ENCODE results near the gene STX8. TPM values are rescaled to one million over a fixed set of nuclear protein-coding genes. Genes with fewer than 3 reads are reported as not detected.
"Not testable (repeated sequence)": the region's sequence is repeated elsewhere in the genome, so short reads cannot be mapped to it uniquely, and the experiment has no call there.

Gene STX8
- total RNA-seq, 1 experiment from 2014 or later, result 50.3 TPM

- ChIA-PET CTCF (no interaction called here), POLR2A (no interaction called here)
- BruUV-seq (replicated peaks), result no TSS peak
- TF ChIP-seq, protein P1, sequence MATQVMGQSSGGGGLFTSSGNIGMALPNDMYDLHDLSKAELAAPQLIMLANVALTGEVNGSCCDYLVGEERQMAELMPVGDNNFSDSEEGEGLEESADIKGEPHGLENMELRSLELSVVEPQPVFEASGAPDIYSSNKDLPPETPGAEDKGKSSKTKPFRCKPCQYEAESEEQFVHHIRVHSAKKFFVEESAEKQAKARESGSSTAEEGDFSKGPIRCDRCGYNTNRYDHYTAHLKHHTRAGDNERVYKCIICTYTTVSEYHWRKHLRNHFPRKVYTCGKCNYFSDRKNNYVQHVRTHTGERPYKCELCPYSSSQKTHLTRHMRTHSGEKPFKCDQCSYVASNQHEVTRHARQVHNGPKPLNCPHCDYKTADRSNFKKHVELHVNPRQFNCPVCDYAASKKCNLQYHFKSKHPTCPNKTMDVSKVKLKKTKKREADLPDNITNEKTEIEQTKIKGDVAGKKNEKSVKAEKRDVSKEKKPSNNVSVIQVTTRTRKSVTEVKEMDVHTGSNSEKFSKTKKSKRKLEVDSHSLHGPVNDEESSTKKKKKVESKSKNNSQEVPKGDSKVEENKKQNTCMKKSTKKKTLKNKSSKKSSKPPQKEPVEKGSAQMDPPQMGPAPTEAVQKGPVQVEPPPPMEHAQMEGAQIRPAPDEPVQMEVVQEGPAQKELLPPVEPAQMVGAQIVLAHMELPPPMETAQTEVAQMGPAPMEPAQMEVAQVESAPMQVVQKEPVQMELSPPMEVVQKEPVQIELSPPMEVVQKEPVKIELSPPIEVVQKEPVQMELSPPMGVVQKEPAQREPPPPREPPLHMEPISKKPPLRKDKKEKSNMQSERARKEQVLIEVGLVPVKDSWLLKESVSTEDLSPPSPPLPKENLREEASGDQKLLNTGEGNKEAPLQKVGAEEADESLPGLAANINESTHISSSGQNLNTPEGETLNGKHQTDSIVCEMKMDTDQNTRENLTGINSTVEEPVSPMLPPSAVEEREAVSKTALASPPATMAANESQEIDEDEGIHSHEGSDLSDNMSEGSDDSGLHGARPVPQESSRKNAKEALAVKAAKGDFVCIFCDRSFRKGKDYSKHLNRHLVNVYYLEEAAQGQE (IDR thresholded peaks at IDR 0.05; ENCODE audit: insufficient read depth in 1 of 2, low read depth in 2 of 2, low read length in 1 of 2), result no peak
- TF ChIP-seq POLR2AphosphoS5 (IDR thresholded peaks at IDR 0.05; ENCODE audit: low read depth, low read length) (no peak), TCF7L2 (IDR thresholded peaks at IDR 0.05; ENCODE audit: low read depth, low read length) (no peak)
- TF ChIP-seq, protein P2, sequence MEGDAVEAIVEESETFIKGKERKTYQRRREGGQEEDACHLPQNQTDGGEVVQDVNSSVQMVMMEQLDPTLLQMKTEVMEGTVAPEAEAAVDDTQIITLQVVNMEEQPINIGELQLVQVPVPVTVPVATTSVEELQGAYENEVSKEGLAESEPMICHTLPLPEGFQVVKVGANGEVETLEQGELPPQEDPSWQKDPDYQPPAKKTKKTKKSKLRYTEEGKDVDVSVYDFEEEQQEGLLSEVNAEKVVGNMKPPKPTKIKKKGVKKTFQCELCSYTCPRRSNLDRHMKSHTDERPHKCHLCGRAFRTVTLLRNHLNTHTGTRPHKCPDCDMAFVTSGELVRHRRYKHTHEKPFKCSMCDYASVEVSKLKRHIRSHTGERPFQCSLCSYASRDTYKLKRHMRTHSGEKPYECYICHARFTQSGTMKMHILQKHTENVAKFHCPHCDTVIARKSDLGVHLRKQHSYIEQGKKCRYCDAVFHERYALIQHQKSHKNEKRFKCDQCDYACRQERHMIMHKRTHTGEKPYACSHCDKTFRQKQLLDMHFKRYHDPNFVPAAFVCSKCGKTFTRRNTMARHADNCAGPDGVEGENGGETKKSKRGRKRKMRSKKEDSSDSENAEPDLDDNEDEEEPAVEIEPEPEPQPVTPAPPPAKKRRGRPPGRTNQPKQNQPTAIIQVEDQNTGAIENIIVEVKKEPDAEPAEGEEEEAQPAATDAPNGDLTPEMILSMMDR (IDR thresholded peaks at IDR 0.05), result no peak
- Histone ChIP-seq H3K4me3 (ENCODE audit: low read depth in 2 of 2, low read length in 2 of 2) (no peak overlapping the region), H3K27ac (ENCODE audit: low read length) (no peak overlapping the region), H3K9me3 (ENCODE audit: control insufficient read depth, insufficient read depth, low read depth, low read length) (no peaks in the 10 kb centered on the region), H3K36me3 (ENCODE audit: control insufficient read depth, insufficient read depth, low read length) (no peaks in the 10 kb centered on the region), H3K27me3 (ENCODE audit: control insufficient read depth, insufficient read depth, low read length) (no peaks in the 10 kb centered on the region), H3K4me1 (ENCODE audit: control insufficient read depth, insufficient read depth, low read length) (no peaks in the 10 kb centered on the region)
- no peak for ATAC-seq
- no peak for DNase-seq (ENCODE audit: low read depth, low spot score)
- intact Hi-C loops (cut with micrococcal nuclease; ENCODE audit: unreplicated experiment) (no loop called here), in situ Hi-C loops (cut with HindIII; ENCODE audit: low pct_unique_long_range_greater_than_20kb, low sequenced_read_pairs) (no loop called here)
These were observed 119.3 kb downstream of the STX8 start for GRCh38 chr17:9456330-9456729.

GRCh38 chr17:9451934-9452333, 123.7 kb downstream of the STX8 start:
- Histone ChIP-seq H3K4me1 (ENCODE audit: control insufficient read depth, insufficient read depth, low read length) (no peaks in the 10 kb centered on the region), H3K27me3 (ENCODE audit: control insufficient read depth, insufficient read depth, low read length) (no peaks in the 10 kb centered on the region), H3K36me3 (ENCODE audit: control insufficient read depth, insufficient read depth, low read length) (no peaks in the 10 kb centered on the region), H3K4me3 (ENCODE audit: low read depth in 2 of 2, low read length in 2 of 2) (no peak overlapping the region), H3K27ac (ENCODE audit: low read length) (no peak overlapping the region), H3K9me3 (ENCODE audit: control insufficient read depth, insufficient read depth, low read depth, low read length) (no peaks in the 10 kb centered on the region)
- in situ Hi-C loops (cut with HindIII; ENCODE audit: low pct_unique_long_range_greater_than_20kb, low sequenced_read_pairs) (no loop called here), intact Hi-C loops (cut with micrococcal nuclease; ENCODE audit: unreplicated experiment) (no loop called here)
- no peak for ATAC-seq
- no TSS peak for BruUV-seq (replicated peaks)
- ChIA-PET CTCF (no interaction called here), POLR2A (no interaction called here)
- no peak for DNase-seq (ENCODE audit: low read depth, low spot score)
- no peak for TF ChIP-seq SIN3A (IDR thresholded peaks at IDR 0.05; ENCODE audit: borderline replicate concordance, insufficient read depth, low read depth, low read length)
- TF ChIP-seq, protein P1 (IDR thresholded peaks at IDR 0.05; ENCODE audit: insufficient read depth in 1 of 2, low read depth in 2 of 2, low read length in 1 of 2), result no peak
- TF ChIP-seq TCF7L2 (IDR thresholded peaks at IDR 0.05; ENCODE audit: low read depth, low read length), result no peak
- no peak for TF ChIP-seq POLR2AphosphoS5 (IDR thresholded peaks at IDR 0.05; ENCODE audit: low read depth, low read length)
- TF ChIP-seq, protein P2 (IDR thresholded peaks at IDR 0.05), result no peak

- DNase-seq (ENCODE audit: low read depth, low spot score); POLR2A ChIA-PET; CTCF ChIA-PET; H3K9me3 ChIP-seq (ENCODE audit: control insufficient read depth, insufficient read depth, low read depth, low read length); BruUV-seq (replicated peaks); H3K27me3 ChIP-seq (ENCODE audit: control insufficient read depth, insufficient read depth, low read length); H3K4me3 ChIP-seq (ENCODE audit: low read depth in 2 of 2, low read length in 2 of 2); ATAC-seq; H3K4me1 ChIP-seq (ENCODE audit: control insufficient read depth, insufficient read depth, low read length); H3K27ac ChIP-seq (ENCODE audit: low read length); in situ Hi-C loops (cut with HindIII; ENCODE audit: low pct_unique_long_range_greater_than_20kb, low sequenced_read_pairs); H3K36me3 ChIP-seq (ENCODE audit: control insufficient read depth, insufficient read depth, low read length); intact Hi-C loops (cut with micrococcal nuclease; ENCODE audit: unreplicated experiment): not testable (repeated sequence)
These were observed 128.3 kb downstream of the STX8 start for GRCh38 chr17:9447298-9447697.
